ENCODE results near the gene SLC6A20.

- TF ChIP-seq, protein P1, sequence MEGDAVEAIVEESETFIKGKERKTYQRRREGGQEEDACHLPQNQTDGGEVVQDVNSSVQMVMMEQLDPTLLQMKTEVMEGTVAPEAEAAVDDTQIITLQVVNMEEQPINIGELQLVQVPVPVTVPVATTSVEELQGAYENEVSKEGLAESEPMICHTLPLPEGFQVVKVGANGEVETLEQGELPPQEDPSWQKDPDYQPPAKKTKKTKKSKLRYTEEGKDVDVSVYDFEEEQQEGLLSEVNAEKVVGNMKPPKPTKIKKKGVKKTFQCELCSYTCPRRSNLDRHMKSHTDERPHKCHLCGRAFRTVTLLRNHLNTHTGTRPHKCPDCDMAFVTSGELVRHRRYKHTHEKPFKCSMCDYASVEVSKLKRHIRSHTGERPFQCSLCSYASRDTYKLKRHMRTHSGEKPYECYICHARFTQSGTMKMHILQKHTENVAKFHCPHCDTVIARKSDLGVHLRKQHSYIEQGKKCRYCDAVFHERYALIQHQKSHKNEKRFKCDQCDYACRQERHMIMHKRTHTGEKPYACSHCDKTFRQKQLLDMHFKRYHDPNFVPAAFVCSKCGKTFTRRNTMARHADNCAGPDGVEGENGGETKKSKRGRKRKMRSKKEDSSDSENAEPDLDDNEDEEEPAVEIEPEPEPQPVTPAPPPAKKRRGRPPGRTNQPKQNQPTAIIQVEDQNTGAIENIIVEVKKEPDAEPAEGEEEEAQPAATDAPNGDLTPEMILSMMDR (conservative IDR thresholded peaks at IDR 0.05 in 1 of 2, IDR thresholded peaks at IDR 0.05 in 1 of 2; ENCODE audit: extremely low read depth in 1 of 2, insufficient read depth in 1 of 2, low read depth in 1 of 2, low read length in 2 of 2) = no peak
- TF ChIP-seq EZH2 (IDR thresholded peaks at IDR 0.05; ENCODE audit: borderline replicate concordance, low read length) = no peak
Observed at GRCh38 chr3:45795509-45795881, 841 bp downstream of the SLC6A20 start.
